ENCODE data around the gene DHX35.

Gene DHX35

GRCh38 chr20:38963745-38964144 lies 1.6 kb downstream of the DHX35 start:
- no peak overlapping the region for H3K4me3 ChIP-seq (ENCODE audit: low read length)

GRCh38 chr20:38965264-38965663 lies 3.1 kb downstream of the DHX35 start:
- H3K4me3 ChIP-seq (ENCODE audit: low read length): no peak overlapping the region
- no peak for DNase-seq (ENCODE audit: low read depth)
- TF ChIP-seq CTCF (conservative IDR thresholded peaks at IDR 0.05; ENCODE audit: low read length): no peak

More at GRCh38 chr20:38963745-38964144, 1.6 kb downstream of the DHX35 start:
- no peak for TF ChIP-seq CTCF (conservative IDR thresholded peaks at IDR 0.05; ENCODE audit: low read length)
- no peak for DNase-seq (ENCODE audit: low read depth)

- no peak for TF ChIP-seq CTCF (conservative IDR thresholded peaks at IDR 0.05; ENCODE audit: low read length)
- DNase-seq (ENCODE audit: low read depth): no peak
- H3K4me3 ChIP-seq (ENCODE audit: low read length): no peak overlapping the region
Observed at GRCh38 chr20:38968090-38968489, 5.9 kb downstream of the DHX35 start.

- DNase-seq (ENCODE audit: low read depth): no peak
- no peak for TF ChIP-seq CTCF (conservative IDR thresholded peaks at IDR 0.05; ENCODE audit: low read length)
- H3K4me3 ChIP-seq (ENCODE audit: low read length): no peak overlapping the region
Observed at GRCh38 chr20:38969708-38970107, 7.6 kb downstream of the DHX35 start.

- DNase-seq (ENCODE audit: low read depth): peak; percentile 81
- no peak for TF ChIP-seq CTCF (conservative IDR thresholded peaks at IDR 0.05; ENCODE audit: low read length)
- no peak overlapping the region for H3K4me3 ChIP-seq (ENCODE audit: low read length)
Observed at GRCh38 chr20:38970302-38970701, 8.2 kb downstream of the DHX35 start.

GRCh38 chr20:38973107-38973506 lies 11.0 kb downstream of the DHX35 start:
- TF ChIP-seq CTCF (conservative IDR thresholded peaks at IDR 0.05; ENCODE audit: low read length): no peak
- DNase-seq (ENCODE audit: low read depth): no peak
- H3K4me3 ChIP-seq (ENCODE audit: low read length): no peak overlapping the region

GRCh38 chr20:38973645-38974044 lies 11.5 kb downstream of the DHX35 start:
- TF ChIP-seq CTCF (conservative IDR thresholded peaks at IDR 0.05; ENCODE audit: low read length): no peak
- H3K4me3 ChIP-seq (ENCODE audit: low read length): no peak overlapping the region
- DNase-seq (ENCODE audit: low read depth): peak; percentile 34

Data from AG10803 (cell line).